Right lobe of liver (tissue), 6 donors: ENCODE results near the gene AIFM1. TPM values are rescaled to one million over a fixed set of nuclear protein-coding genes. Genes with fewer than 3 reads are reported as not detected.

Source experiments
- ATAC-seq, 4 donors: fragments of 200-7000 bp; cut with Tn5 transposase; one replicate each; pipeline ENCODE4 v1.9.1; 2020; ENCODE audit warnings: mild to moderate bottlenecking in 4 of 4, moderate library complexity in 4 of 4
- DNase-seq, 3 donors: peaks; one replicate each; pipeline ENCODE4 v3.0.0-alpha.2; 2020
- H3K27ac ChIP-seq, 3 donors: fragments of 200-600 bp; one replicate each; pipeline ENCODE4 v1.8.0; 2022
- H3K27me3 ChIP-seq, 2 donors: fragments of 200-600 bp; one replicate each; pipeline ENCODE4 v1.8.0; 2022
- H3K36me3 ChIP-seq, 4 donors: fragments of 200-600 bp; sonication (generic) in 1 of 4; one replicate each; pipeline versions ENCODE4 v1.5.1 to v1.8.0; 2017 to 2022; ENCODE audit warnings: control low read depth in 1 of 4
- H3K4me1 ChIP-seq, 4 donors: fragments of 200-600 bp; sonication (generic) in 1 of 4; one replicate each; pipeline versions ENCODE4 v1.5.1 to v1.8.0; 2017 to 2022; ENCODE audit warnings: control low read depth in 1 of 4
- H3K4me3 ChIP-seq, 3 donors: fragments of 200-600 bp; one replicate each; pipeline ENCODE4 v1.8.0; 2022
- H3K9me3 ChIP-seq, 4 donors: fragments of 200-600 bp; sonication (generic) in 1 of 4; one replicate each; pipeline versions ENCODE4 v1.5.1 to v1.8.0; 2017 to 2022; ENCODE audit warnings: control low read depth in 1 of 4
- POLR2A ChIP-seq: fragments of 450-650 bp; IDR thresholded peaks from one replicate; pipeline ENCODE4 v1.6.1; 2017; ENCODE audit warnings: antibody characterized with exemption, mild to moderate bottlenecking
- WGBS: methylation state at CpG from one replicate; pipeline ENCODE4 v1.1.6; 2018; ENCODE audit warnings: low coverage, low lambda C conversion rate; ENCODE audit not compliant: insufficient coverage; ENCODE audit errors: missing lambda C conversion rate; 5-methylcytosine and 5-hydroxymethylcytosine counted together
- intact Hi-C, 2 donors: fragments of 100-400 bp; cut with DNase I; formaldehyde crosslinking; loops; one replicate each; pipeline versions ENCODE4 v1.11.2 to v1.14.1; 2022
- total RNA-seq, 6 experiments: library from RNA; depleted of rRNA in 2 of 6; stranded (reverse); fragments of >200 nt in 2 of 6; fragmentation: NEBNext Ultra II Directional in 3 of 6; extraction: Animal tissue kit (Norgen Biotek cat#: 25700) in 3 of 6; gene quantifications; one replicate each; pipeline versions ENCODE4 v1.1.0 to v1.2.4, GENCODE V29; 2016 to 2023
- TF ChIP-seq, protein P1 (sequence below), 4 donors: fragments of 200-600 bp in 3 of 4; fragments of 450-650 bp in 1 of 4; IDR thresholded peaks; one replicate each; pipeline versions ENCODE4 v1.5.1 to v1.8.0; 2016 to 2022; ENCODE audit warnings: antibody characterized with exemption in 4 of 4, mild to moderate bottlenecking in 2 of 4
- donor health status: DM: no; HTN: yes; CAD: no.
- donor health status: DM: no; HTN: no; CAD: no.
- donor health status: DM: no; HTN: no; CAD: no.
- donor health status: DM: no; HTN: yes; CAD: no.
- donor health status: DM: no; HTN: yes; CAD: no.

The AIFM1 gene
- total RNA-seq, 6 experiments from 2014 or later: 63.4 to 90.0 (median 76.7) TPM

DNA sequence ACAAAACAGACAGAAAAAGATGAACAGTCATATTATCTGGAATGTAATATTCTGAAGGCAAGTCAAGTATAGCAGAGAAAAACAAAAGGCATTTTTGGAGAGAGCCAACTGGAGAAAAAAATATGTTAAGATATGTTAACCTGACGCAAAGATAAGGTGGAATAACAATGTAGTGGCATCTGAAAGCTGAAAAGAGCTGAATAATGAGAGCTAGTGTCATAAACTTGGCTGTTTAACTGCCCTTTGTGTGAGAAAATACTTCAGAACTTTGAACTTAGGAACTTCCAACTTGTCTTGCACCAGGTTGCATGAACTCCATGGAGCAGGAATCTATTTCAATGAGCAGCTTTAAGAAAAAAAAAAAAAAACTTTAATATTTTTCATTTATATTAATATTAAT, 39.0 kb upstream of the AIFM1 start:
- no peak overlapping the region for H3K27ac ChIP-seq
- no peak for TF ChIP-seq POLR2A
- TF ChIP-seq, protein P1, sequence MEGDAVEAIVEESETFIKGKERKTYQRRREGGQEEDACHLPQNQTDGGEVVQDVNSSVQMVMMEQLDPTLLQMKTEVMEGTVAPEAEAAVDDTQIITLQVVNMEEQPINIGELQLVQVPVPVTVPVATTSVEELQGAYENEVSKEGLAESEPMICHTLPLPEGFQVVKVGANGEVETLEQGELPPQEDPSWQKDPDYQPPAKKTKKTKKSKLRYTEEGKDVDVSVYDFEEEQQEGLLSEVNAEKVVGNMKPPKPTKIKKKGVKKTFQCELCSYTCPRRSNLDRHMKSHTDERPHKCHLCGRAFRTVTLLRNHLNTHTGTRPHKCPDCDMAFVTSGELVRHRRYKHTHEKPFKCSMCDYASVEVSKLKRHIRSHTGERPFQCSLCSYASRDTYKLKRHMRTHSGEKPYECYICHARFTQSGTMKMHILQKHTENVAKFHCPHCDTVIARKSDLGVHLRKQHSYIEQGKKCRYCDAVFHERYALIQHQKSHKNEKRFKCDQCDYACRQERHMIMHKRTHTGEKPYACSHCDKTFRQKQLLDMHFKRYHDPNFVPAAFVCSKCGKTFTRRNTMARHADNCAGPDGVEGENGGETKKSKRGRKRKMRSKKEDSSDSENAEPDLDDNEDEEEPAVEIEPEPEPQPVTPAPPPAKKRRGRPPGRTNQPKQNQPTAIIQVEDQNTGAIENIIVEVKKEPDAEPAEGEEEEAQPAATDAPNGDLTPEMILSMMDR (IDR thresholded peaks at IDR 0.05): no peak

DNA sequence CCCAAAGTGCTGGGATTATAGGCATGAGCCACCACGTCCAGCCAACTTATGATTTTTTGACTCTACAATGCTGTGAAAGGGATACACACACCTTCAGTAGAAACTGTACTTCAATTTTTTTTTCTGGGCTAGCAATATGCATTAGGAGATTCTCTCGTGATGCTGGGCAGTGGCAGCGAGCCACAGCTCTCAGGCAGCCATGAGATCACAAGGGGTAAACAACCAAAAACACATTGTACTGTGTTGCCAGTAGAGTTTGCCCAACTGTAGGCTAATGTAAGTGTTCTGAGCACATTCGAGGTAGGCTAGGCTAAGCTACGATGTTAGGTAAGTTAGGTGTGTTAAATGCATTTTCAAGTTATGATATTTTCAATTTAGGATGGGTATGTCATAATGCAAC, 31.8 kb upstream of the AIFM1 start:
- 52% methylated on average over 5 of the region's 5 CpGs for WGBS
- no peaks in the 10 kb centered on the region for H3K27me3 ChIP-seq

More for the DNA sequence above, 39.0 kb upstream of the AIFM1 start:
- ATAC-seq (no peak), DNase-seq (no peak)
- Histone ChIP-seq H3K4me1 (no peaks in the 10 kb centered on the region), H3K9me3 (no peaks in the 10 kb centered on the region), H3K27me3 (peaks cover 0 to 4% of the 10 kb centered on the region in 2 donors), H3K36me3 (no peaks in the 10 kb centered on the region), H3K4me3 (no peak overlapping the region)
- WGBS: 27% methylated on average over 1 of the region's 1 CpG
- intact Hi-C loops: no loop called here

DNA sequence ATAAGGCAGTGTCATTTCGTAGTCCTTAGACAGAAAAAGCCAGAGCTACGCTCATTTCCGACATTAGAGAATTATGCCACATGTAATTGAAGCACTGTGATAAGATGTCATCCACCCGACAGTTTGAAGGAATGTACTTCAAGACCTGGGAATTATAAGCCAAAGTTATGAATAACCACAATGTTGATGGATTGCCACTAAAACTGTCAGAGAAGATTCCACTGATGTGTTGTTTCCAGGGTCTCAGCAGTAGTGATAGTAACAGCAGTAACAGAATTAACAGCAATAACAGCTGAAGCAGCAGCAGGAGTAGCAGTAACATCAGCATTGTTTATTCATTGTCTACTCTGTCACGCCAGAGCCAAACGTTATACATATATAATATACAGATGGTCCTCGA, 30.8 kb upstream of the AIFM1 start:
- Histone ChIP-seq H3K9me3 (no peaks in the 10 kb centered on the region), H3K4me3 (no peak overlapping the region), H3K27ac (no peak overlapping the region), H3K4me1 (no peaks in the 10 kb centered on the region), H3K36me3 (no peaks in the 10 kb centered on the region), H3K27me3 (no peaks in the 10 kb centered on the region)
- DNase-seq: no peak
- WGBS: 64% methylated on average over 7 of the region's 7 CpGs
- no peak for ATAC-seq
- intact Hi-C loops: no loop called here
- TF ChIP-seq, protein P1 (IDR thresholded peaks at IDR 0.05): no peak
- no peak for TF ChIP-seq POLR2A

More for the DNA sequence above, 31.8 kb upstream of the AIFM1 start:
- TF ChIP-seq, protein P1 (IDR thresholded peaks at IDR 0.05): no peak
- no peak for TF ChIP-seq POLR2A
- Histone ChIP-seq H3K4me1 (no peaks in the 10 kb centered on the region), H3K36me3 (no peaks in the 10 kb centered on the region), H3K27ac (no peak overlapping the region), H3K4me3 (no peak overlapping the region), H3K9me3 (no peaks in the 10 kb centered on the region)
- ATAC-seq (no peak), DNase-seq (no peak)
- intact Hi-C loops: no loop called here

DNA sequence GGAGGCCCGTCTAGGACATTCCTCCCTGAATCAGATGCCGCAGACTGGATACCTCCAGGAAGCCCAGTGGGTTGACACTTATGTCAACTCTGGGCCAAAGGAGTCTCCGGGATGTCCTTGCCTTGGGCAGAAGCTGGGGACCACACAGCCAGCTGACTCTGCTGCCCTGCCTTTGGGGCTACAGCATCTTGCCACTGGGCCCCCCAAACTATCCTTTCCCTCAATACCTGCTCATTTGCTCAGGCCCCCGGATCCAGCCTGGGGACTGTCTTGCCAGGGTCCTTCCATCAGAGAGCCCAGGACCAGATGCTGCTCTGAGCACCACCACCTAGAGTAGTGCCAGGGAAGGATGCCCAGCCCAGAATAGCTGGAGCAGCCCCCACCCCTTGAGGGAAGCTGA, 25.2 kb upstream of the AIFM1 start:
- DNase-seq (no peak), ATAC-seq (no peak)
- Histone ChIP-seq H3K27ac (no peak overlapping the region), H3K27me3 (no peaks in the 10 kb centered on the region), H3K36me3 (no peaks in the 10 kb centered on the region), H3K4me3 (no peak overlapping the region), H3K9me3 (no peaks in the 10 kb centered on the region), H3K4me1 (no peaks in the 10 kb centered on the region)
- no peak for TF ChIP-seq POLR2A
- TF ChIP-seq, protein P1 (IDR thresholded peaks at IDR 0.05): no peak
- intact Hi-C loops: loop anchor here in 1 of 2 donors (5.0 kb wide), 1 partner anchor 114 kb away; no protein-coding TSS in a partner anchor
- WGBS: 63% methylated on average over 2 of the region's 4 CpGs

DNA sequence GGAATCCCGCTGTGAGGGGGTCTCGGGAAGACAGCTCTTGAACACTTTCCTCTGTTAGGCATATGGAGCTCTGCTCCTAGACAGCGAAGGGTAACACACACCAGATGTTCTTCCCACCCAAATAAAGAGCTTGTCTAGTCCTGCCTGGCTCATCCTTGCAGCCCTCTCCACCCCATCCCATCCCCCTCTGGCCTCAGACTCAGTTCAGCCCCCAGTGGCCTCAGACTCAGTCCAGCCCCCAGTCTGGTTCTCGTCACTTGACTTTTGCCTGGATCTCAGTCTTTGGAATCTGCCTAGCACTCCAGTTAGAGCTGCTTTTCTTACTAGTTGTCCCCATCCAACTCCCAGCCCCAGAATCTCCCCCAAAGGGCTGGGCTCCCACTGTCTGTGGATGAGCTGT, 21.0 kb upstream of the AIFM1 start:
- Histone ChIP-seq H3K27me3 (no peaks in the 10 kb centered on the region), H3K36me3 (no peaks in the 10 kb centered on the region), H3K4me3 (no peak overlapping the region), H3K4me1 (no peaks in the 10 kb centered on the region), H3K9me3 (no peaks in the 10 kb centered on the region), H3K27ac (no peak overlapping the region)
- intact Hi-C loops: loop anchor here in 1 of 2 donors (10.0 kb wide), 1 partner anchor 102 kb away; no protein-coding TSS in a partner anchor
- DNase-seq (no peak), ATAC-seq (no peak)
- 45% methylated on average over 2 of the region's 4 CpGs for WGBS
- no peak for TF ChIP-seq POLR2A
- TF ChIP-seq, protein P1 (IDR thresholded peaks at IDR 0.05): no peak
